ENCODE results near the gene HPS1. TPM values are rescaled to one million over a fixed set of nuclear protein-coding genes. Genes with fewer than 3 reads are reported as not detected.

The HPS1 gene
- total and polyA plus RNA-seq, 4 donors = 14.5 to 44.3 (median 34.2) TPM

DNA sequence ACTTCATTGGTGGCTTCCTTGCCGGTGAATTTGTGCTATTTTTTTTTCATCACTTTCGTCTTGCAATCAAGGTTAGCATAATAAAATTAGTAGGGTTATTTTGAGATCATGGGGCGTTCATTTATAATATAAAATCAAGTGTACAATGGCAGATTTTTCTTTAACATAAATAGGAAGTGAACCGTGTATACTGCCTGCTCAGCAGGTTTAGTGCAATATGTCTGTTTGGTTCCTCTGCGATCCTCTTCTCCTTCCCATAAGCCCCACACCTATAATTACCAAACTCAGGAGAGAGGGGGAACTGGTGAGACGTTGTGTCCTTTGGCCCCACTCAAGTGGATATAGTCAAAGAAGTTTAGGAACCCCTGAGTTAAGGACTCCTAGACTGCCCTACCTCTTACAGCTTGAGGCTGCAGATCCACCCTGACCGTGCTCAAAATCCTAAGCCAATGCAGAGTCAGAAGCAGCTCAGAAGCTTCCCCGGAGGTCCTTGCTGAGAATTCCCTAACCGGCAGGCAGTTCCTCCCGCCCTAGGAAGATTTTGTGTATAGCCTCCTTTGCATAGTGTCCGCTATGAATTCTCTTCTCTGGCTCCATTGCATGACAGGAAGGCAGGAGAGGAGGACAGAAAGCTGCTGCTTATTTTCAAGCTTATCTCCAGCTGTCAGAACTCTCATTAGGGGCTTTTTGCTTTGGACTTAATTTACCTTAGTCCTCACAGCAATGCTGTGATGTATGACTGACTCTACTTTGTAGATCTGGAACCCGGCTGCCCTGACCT is 73.3 kb downstream of the HPS1 start:
- 74% methylated on average over 6 of the region's 12 CpGs for WGBS (ENCODE audit: insufficient coverage)
- Histone ChIP-seq H3K4me1 (ENCODE audit: control insufficient read depth, insufficient read depth, low read length) (peaks cover 4% of the 10 kb centered on the region), H3K27me3 (ENCODE audit: control insufficient read depth, insufficient read depth, low read length) (no peaks in the 10 kb centered on the region), H3K36me3 (ENCODE audit: control insufficient read depth, insufficient read depth, low read length) (no peaks in the 10 kb centered on the region), H3K27ac (ENCODE audit: low read depth, low read length) (no peak overlapping the region), H3K4me3 (ENCODE audit: low read depth, low read length) (no peak overlapping the region), H3K9me3 (ENCODE audit: control insufficient read depth, insufficient read depth, low read length) (no peaks in the 10 kb centered on the region)
- DNase-seq (ENCODE audit: low read depth in 4 of 6, low spot score in 6 of 6) = no peak

DNA sequence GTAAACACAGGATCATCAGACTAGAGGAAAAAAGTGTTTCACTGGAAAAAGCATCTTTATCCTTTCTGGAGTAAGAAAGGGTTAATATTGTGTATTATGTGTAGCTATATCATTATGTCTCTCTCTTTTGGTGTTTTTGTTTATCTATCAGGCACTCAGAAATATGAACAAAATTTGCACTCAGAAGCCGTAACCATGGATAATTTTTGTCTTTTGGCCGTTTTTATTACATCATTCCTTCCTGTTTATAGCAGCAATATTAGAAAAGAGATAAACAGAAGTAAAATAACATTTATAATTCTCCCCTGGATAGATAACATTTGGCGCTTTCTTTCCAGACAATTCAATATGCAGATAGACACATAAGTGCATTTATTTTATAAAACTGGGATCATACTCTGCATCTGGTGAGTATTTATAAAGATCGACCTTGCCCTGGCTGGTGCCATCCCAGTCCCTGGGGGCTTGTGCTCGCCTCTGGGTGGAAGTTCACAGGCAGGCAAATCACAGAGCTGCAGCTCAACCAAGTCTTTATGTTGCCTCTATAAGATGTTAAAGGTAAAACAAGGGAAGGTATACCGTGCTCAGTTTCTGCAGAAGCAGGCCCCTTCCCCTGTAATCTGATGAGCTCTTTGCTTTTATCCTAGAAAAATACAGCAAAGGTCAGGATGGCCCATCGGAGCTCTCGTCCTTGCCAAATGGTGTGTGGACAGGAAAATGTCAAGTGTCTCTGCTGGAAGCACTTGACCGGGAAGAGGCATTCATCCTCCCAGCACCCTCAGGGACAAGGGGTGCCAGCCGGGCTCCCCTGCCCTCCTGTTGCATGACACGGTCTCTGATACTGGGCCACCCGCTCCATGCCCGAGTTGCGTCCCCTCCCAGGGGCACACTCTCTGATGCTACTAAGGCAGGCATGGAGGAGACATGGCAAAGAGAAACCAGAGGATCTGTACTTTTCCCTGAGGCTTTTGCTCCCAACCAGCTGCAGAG is 75.6 kb downstream of the HPS1 start:
- peak in 1 of 6 donors; percentile 57 for DNase-seq (ENCODE audit: low read depth in 4 of 6, low spot score in 6 of 6)
- H3K27ac ChIP-seq (ENCODE audit: low read depth, low read length) = no peak overlapping the region
- H3K27me3 ChIP-seq (ENCODE audit: control insufficient read depth, insufficient read depth, low read length) = no peaks in the 10 kb centered on the region
- H3K4me1 ChIP-seq (ENCODE audit: control insufficient read depth, insufficient read depth, low read length) = peaks cover 20% of the 10 kb centered on the region
- H3K4me3 ChIP-seq (ENCODE audit: low read depth, low read length) = no peak overlapping the region
- WGBS (ENCODE audit: insufficient coverage) = 89% methylated on average over 7 of the region's 14 CpGs
- no peaks in the 10 kb centered on the region for H3K9me3 ChIP-seq (ENCODE audit: control insufficient read depth, insufficient read depth, low read length)
- H3K36me3 ChIP-seq (ENCODE audit: control insufficient read depth, insufficient read depth, low read length) = no peaks in the 10 kb centered on the region

DNA sequence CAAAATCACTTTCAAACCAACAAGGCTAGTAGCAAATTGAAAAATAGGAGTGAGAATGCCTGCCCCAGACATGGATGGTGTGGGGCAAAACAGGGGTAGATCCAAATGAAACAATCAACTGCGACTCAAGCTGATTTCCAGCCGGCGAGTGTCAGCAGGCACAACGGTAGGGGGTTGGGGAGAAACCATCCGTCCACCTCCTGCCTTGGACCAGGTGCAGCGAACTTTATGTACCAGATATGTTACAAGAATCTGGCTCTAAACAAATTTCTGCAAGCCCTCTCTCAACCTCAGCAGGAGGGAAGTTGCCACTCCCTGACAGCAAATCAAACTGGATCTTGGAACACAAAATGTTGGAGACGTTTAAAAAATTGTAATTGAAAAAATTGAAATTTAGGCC is 76.9 kb downstream of the HPS1 start:
- 65% methylated on average over 5 of the region's 7 CpGs for WGBS (ENCODE audit: insufficient coverage)
- H3K4me3 ChIP-seq (ENCODE audit: low read depth, low read length) = no peak overlapping the region
- no peak for DNase-seq (ENCODE audit: low read depth in 4 of 6, low spot score in 6 of 6)
- peaks cover 29% of the 10 kb centered on the region for H3K4me1 ChIP-seq (ENCODE audit: control insufficient read depth, insufficient read depth, low read length)
- H3K27me3 ChIP-seq (ENCODE audit: control insufficient read depth, insufficient read depth, low read length) = no peaks in the 10 kb centered on the region
- no peak overlapping the region for H3K27ac ChIP-seq (ENCODE audit: low read depth, low read length)
- H3K36me3 ChIP-seq (ENCODE audit: control insufficient read depth, insufficient read depth, low read length) = no peaks in the 10 kb centered on the region
- H3K9me3 ChIP-seq (ENCODE audit: control insufficient read depth, insufficient read depth, low read length) = no peaks in the 10 kb centered on the region

DNA sequence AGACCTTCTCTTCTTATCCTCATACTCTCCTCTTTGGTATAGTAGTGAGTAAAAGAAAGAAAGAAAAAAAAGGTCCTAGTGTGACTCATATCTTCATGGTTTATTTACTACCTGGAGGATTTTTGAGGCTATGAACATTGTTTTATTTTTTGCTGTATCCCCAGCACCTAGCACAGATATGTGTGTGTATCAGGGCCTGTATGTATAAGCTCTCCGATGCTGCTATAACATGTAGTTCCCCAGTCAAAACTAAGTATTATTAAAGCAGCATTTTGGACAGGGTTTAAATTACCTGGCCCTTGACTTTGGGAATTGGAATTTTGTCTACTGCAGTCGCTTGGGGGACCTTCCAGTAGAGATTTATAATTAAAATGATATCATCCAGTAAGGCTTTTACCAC is 78.1 kb downstream of the HPS1 start:
- Histone ChIP-seq H3K4me1 (ENCODE audit: control insufficient read depth, insufficient read depth, low read length) (peaks cover 29% of the 10 kb centered on the region), H3K36me3 (ENCODE audit: control insufficient read depth, insufficient read depth, low read length) (no peaks in the 10 kb centered on the region), H3K4me3 (ENCODE audit: low read depth, low read length) (no peak overlapping the region), H3K9me3 (ENCODE audit: control insufficient read depth, insufficient read depth, low read length) (no peaks in the 10 kb centered on the region), H3K27ac (ENCODE audit: low read depth, low read length) (no peak overlapping the region), H3K27me3 (ENCODE audit: control insufficient read depth, insufficient read depth, low read length) (no peaks in the 10 kb centered on the region)
- no peak for DNase-seq (ENCODE audit: low read depth in 4 of 6, low spot score in 6 of 6)
- no CpG with 5 or more reads among the region's 2 CpGs for WGBS (ENCODE audit: insufficient coverage)

DNA sequence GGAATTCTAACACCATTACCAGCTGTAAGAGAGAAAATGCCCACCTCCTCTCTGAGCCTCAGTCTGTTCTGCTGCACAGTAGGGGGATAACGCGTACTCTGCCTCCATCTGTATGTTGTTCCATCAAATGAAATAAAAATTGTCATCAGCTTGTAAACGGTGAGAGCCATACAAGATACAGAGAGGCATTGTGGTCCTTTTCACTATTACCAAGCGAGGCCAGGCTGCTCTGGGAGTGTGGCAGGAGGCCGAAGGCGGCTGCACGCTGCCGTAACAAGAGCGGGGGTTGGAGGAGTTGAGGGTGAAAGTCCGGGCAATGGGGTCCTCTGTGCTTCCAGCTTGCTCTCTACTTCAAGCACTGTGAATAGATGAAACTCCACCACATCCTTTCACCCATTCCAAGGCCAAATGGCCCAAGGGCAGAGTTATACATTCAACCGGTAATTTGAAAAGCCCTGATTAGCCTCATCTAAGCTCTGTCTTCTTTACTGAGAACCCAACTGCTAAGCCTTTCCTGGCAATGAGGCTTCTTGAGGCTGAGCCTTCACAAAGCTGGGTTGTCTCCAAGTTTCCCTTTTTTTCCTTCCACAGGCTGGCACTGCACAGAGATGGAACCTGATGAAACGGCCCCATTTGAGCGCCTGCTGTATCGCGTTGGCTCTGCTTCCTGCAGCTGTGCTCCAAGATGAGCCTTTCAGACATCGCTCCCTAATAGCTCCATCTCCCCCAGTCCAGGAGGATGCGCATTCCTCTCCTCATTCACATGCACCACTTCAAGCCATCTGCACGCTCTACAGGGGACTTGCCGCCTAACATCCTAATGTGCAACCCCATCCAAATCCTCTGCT is 78.9 kb downstream of the HPS1 start:
- Histone ChIP-seq H3K4me1 (ENCODE audit: control insufficient read depth, insufficient read depth, low read length) (peaks cover 29% of the 10 kb centered on the region), H3K36me3 (ENCODE audit: control insufficient read depth, insufficient read depth, low read length) (no peaks in the 10 kb centered on the region), H3K4me3 (ENCODE audit: low read depth, low read length) (no peak overlapping the region), H3K27me3 (ENCODE audit: control insufficient read depth, insufficient read depth, low read length) (no peaks in the 10 kb centered on the region), H3K9me3 (ENCODE audit: control insufficient read depth, insufficient read depth, low read length) (no peaks in the 10 kb centered on the region), H3K27ac (ENCODE audit: low read depth, low read length) (no peak overlapping the region)
- DNase-seq (ENCODE audit: low read depth in 4 of 6, low spot score in 6 of 6) = peak in 4 of 6 donors; percentile 48 to 94 (median 74)
- WGBS (ENCODE audit: insufficient coverage) = 43% methylated on average over 12 of the region's 19 CpGs

Small RNA genes lying within 50 kb of the gene (small RNA-seq; reads per million reads assigned to genes)
- gene MIR4685 (ENCODE audit: low replicate concordance) = not detected

Other genes with a start within 250 kb of the HPS1 start
- gene LOXL4, start 178.7 kb downstream of the HPS1 start, total RNA-seq = 1 to 10 TPM in 1 of 2 donors, under 1 TPM in 1; 0.89 to 1.6 TPM
- under 1 TPM; 0.76 to 0.95 TPM for gene LOXL4, start 178.7 kb downstream of the HPS1 start, polyA plus RNA-seq (ENCODE audit: insufficient read length in 2 of 2)
- 10 to 100 TPM in 1 of 2 donors, 1 to 10 TPM in 1; 3.7 to 18.5 TPM for gene PYROXD2, start 31.8 kb downstream of the HPS1 start, total RNA-seq
- gene PYROXD2, start 31.8 kb downstream of the HPS1 start, polyA plus RNA-seq (ENCODE audit: insufficient read length in 2 of 2) = 10 to 100 TPM; 13.2 to 18.7 TPM